ENCODE measurements around the gene ABHD2.
A peak's percentile ranks its signal among the peaks of the same experiment; 100 is the strongest.
"Not testable (repeated sequence)": the region's sequence is repeated elsewhere in the genome, so short reads cannot be mapped to it uniquely, and the experiment has no call there.

Gene ABHD2

DNA sequence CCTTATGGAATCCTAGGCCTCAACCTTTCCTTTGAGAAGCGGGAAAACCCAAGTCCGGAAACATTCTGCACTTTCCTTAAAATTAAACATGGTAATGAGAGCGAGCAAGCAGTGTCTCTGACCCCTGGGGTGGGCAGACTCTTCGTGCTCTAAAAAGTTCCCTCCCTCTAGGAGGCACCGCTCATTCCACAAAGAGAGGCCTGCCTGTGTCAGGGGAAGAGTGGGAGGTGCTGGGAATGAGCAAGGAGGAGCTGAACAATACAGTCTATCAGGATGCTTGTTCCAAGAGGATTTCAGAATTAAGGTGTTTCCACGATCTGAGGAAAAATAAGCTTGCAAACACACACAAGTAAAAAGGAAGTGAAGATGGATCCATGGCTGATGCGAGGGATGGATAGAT is 139.2 kb downstream of the ABHD2 start:
- no peak for DNase-seq (ENCODE audit: low read depth in 2 of 2)

DNA sequence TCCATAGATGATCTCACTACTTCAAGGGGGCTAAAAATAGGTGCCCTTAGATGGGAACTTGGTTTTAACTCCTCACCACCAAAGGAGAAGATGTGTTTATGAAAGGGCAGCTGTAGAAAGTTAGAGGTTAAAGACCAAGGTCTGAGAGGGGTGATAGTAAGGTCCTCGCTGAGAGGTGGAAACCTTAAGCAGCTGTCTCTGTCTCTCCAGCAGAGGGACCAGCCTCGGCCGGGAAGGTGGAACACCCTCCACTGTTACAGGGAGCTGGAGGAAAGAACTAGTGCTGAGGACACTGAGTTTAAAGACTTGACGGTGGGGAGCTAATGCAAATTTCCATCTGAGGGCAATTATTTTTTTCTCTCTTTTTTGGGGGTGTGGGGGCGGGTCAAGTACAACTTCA is 142.0 kb downstream of the ABHD2 start:
- DNase-seq (ENCODE audit: low read depth in 2 of 2), result no peak

DNA sequence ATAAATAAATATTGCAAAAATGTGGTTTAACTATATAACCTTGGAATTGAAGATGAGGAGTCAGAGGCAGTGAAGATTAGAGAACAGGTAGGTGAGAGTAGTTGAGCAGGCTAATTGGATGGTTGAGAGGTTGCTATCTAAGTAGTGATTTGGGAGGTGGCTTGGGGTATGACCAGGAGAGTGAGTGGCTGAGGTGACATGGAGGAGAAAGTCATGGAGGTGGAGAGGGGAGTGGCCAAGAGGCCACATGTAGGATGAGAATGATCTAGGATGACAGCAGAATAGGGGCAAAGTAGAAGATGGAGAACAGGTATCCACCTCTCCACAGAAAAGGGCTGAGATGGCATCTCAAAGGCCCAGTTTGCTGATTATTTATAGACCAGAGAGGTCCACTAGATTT is 143.6 kb downstream of the ABHD2 start:
- no peak for DNase-seq (ENCODE audit: low read depth in 2 of 2)

DNA sequence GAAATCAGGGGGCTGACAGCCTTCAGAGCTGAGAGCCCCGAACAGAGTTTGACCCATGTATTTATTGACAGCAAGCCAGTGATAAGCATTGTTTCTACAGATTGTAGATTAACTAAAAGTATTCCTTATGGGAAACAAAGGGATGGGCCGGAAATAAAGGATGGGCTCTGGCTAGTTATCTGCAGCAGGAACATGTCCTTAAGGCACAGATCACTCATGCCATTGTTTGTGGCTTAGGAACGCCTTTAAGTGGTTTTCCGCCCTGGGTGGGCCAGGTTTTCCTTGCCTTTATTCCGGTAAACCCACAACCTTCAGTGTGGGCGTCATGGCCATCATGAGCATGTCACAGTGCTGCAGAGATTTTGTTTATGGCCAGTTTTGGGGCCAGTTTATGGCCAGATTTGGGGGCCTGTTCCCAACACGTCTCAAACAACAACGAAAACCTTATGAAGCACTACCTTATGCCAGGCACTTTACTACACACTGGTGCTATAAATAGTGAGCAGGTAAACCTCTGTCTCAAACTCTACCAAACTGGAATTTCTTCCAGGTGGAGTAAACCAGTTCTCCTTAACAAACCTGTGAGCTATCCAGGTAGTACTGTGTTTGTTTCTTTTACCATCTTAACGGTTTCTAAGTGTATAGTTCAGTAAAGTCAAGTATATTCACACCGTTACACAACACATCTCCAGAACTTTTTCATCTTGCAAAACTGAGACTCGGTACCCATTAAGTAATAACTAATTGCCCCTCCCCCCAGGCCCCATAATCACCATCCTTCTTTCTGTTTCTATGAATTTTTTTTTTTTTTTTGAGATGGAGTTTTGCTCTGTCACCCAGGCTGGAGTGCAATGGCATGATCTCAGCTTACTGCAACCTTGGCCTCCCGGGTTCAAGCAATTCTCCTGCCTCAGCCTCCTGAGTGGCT is 151.9 kb downstream of the ABHD2 start:
- not testable (repeated sequence) for DNase-seq (ENCODE audit: low read depth in 2 of 2)

DNA sequence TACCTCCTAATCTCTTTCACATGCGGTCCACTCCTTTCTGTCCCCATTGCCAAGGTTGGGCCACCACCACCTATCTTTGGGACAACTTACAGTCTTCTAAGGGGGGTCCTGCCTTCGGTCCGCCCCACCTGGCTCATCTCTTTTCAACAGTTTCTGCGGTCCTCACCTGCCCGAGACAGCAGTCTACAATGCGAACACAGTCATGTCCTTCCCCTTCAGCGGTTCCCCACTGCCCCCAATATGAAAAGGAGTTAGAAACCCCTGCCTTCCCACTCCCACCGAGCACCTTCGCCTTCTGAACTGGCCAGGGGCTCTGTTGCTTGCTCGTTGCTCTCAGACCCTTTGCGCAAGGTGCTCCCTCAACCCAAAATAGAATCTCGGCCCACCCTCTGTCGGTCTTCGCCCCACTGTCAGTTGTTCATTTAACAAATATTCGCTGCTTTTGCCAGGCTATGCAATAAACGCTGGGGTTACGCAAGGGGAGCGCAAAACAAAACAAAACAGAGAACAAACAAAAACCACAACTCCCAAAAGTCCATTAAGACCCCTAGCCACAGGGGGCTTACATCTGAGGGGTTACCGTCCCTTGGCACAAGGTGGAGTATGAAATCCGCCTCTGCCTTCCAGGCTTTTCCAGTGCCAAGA is 154.9 kb downstream of the ABHD2 start:
- no peak for DNase-seq (ENCODE audit: low read depth in 2 of 2)

DNA sequence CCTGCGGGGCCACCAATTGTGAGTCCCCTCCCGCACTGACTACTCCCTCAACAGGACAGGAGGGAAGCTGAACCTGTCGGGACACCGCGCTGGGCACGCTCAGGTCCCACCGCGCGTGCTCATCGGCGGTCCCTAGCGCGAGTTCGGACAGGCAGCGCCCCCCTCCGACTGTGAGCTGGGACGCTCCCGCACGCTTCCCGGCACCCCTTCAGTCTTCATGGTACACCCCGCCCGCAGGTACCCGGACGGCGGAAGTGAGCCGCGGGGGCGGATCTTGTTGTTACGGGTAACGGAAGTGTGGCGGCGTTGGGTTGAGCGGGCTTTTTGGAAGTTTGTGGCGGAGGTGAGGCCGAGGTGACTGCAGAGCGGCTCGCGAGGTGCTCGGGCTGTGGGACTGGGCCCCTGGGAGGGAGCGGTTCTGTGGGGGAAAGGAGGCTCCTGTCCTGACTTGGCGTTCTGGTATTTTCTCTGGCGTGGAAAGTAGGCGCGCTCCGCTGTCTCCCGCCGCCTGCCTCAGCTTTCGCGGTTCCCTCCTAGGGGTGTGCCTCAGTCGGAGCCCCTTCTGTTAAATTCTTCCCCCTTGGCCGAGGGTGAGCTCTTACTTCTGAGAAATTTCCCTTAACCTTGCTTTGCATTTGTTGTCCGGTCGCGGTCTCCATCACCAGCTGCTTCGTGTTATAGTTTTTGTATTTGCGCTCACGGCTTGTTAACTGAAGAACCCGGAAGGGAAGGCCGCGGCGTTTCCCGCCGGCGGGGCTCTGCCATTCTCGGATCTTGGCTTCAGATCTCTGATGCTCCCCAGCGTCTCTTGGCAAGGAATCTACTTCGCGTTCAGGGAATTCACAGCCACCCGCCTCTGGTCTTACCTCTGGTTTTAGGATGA is 155.7 kb downstream of the ABHD2 start, which contains the start of gene FANCI:
Gene FANCI (plus strand): TSS at position 289 of the 883 bp plus-strand sequence. CDS start 3,669 bp downstream, outside the sequence.
- DNase-seq (ENCODE audit: low read depth in 2 of 2), result peak; percentile 83 to 84

DNA sequence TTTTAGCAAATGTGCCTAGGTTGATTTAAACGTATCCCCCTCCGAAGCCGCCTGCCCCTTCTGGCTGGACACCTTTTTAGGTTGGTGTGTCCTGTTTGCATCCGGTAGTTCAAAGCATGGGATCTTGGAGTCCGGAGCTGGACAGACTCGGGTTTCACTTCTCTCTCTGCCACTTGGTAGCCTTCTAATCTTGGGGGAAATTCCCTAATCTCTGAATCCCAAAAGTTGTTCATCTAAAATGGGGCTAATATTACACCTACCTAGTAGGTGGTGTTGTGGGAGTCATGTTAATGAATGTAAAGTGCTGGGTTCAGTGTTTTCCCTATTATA is 156.3 kb downstream of the ABHD2 start:
- DNase-seq (ENCODE audit: low read depth in 2 of 2), result no peak

DNA sequence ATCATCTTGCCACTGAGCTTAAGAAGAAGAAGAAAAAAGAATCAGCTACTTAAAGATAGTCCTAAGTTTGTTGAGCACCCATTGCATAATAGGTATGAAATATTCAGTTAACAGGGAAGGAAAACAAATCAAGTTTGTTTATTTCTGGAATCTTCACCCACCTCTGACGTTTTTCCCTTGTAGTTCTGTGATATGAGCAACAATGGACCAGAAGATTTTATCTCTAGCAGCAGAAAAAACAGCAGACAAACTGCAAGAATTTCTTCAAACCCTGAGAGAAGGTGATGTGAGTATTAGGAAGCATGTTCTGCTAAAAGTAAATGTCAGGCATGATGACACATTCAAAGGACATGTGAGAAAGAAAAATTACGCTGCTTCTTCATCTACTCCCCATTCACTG is 159.2 kb downstream of the ABHD2 start:
- no peak for DNase-seq (ENCODE audit: low read depth in 2 of 2)

DNA sequence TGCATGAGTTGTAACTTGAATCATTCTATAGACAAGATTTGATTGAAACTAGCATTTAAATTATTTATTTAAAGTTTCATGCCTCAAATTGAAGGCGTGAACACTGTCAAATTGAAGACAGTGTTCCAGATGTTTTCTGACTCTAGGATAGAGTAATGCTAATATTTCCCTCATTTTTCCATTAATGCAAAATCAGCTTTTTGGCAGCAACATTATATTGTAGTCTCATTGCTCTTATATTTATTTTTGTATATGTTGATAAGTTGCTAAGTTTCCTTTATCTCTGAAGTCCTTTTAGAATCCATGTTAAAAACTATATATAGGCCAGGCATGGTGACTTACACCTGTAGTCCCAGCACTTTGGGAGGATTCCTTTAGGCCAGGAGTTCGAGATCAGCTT is 160.3 kb downstream of the ABHD2 start:
- DNase-seq (ENCODE audit: low read depth in 2 of 2), result no peak

DNA sequence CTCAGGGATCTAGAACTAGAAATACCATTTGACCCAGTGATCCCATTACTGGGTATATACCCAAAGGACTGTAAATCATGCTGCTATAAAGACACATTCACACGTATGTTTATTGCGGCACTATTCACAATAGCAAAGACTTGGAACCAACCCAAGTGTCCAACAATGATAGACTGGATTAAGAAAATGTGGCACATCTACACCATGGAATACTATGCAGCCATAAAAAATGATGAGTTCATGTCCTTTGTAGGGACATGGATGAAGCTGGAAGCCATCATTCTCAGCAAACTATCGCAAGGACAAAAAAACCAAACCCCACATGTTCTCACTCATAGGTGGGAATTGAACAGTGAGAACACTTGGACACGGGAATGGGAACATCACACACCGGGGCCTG is 161.9 kb downstream of the ABHD2 start:
- not testable (repeated sequence) for DNase-seq (ENCODE audit: low read depth in 2 of 2)

All from fibroblast of skin of left quadriceps (primary cell).